Hippocampal formation (tissue), 2 donors: ENCODE data around the gene RNF168.
A peak's percentile ranks its signal among the peaks of the same experiment; 100 is the strongest.
"Not testable (repeated sequence)": the region's sequence is repeated elsewhere in the genome, so short reads cannot be mapped to it uniquely, and the experiment has no call there.

Source experiments
- DNase-seq, 2 donors: peaks; one replicate each; lab custom pipeline; 2025; lab: John Stamatoyannopoulos, UW

Gene RNF168

DNA sequence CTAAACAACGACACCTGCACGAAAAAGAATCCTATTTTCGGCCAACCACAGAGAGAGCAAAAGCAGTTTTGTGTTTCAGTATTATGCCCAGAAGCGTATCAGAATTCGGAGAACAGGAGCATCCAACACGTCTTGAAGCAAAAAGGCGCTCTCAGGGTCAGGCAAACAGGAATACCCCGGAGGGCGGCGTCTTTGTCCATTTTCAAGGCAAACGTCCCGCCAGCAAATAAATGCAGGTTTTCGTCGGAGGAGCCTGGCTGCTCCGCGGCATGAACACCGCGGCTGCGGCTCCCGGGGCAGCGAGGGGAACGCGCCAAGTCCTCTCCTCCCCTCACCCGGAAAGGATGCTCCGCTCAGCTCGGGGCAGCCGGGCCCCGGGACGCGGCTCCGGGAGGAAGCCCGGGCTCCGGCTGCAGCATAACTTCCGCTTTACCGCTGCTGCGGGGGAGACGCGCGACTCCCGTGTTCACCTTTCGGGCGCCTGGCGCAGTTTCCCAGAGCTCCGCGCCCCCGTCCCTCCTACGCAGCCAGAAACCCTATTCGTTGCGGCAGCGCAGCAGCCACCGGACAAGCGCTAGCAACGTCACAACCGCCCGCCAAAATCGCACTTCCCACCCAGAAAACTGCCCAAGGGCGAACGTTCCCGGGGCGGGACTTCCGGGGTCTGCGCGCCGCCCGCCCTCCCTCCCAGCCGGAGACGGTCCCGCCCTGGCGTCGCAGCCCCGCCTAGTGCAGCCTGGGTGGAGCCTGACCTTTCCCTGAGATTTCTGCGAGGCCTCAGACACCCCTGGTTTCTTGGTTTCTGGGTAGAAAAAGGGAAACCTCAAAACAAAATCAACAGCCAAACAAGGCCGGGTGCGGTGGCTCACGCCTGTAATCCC is at the start of gene RNF168:
Gene RNF168, minus strand, starts transcription at position 573 of the 881 bp plus-strand sequence. CDS start 595 bp downstream, outside the sequence.
- DNase-seq = peak; percentile 91 to 93

DNA sequence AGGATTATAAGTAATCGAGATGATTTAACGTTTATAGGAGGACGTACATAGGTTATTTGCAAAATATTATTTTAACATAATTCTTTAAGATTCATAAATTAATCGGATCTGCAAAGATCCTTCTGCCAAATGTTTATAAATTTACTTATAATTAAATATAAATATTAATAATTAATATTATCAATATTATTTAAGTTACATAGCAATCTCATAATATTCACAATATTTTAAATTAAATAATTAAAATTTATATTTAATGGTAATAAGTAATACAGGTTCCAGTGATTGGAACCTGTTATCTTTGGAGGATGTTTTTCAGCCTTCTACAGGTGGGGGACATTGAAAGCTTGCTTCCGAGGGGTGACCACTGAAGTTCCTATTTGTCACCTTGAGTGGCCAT is 48.7 kb upstream of the RNF168 start:
- no peak for DNase-seq

GRCh38 chr3:196550172-196550571 is 46.6 kb upstream of the RNF168 start:
- DNase-seq = not testable (repeated sequence)

DNA sequence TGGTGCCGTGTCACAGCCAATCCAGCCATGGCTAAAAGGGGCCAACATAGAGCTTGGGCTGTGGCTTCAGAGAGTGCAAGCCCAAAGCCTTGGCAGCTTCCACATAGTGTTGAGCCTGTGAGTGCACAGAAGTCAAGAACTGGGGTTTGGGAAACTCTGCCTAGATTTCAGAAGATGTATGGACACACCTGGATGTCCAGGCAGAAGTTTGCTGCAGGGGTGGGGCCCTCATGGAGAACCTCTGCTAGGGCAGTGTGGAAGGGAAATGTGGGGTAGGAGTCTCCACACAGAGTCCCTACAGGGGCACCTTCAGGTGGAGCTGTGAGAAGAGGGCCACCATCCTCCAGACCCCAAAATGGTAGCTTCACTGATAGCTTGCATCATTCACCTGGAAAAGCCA is 45.7 kb upstream of the RNF168 start:
- not testable (repeated sequence) for DNase-seq

GRCh38 chr3:196547067-196547466 is 43.5 kb upstream of the RNF168 start:
- no peak for DNase-seq

DNA sequence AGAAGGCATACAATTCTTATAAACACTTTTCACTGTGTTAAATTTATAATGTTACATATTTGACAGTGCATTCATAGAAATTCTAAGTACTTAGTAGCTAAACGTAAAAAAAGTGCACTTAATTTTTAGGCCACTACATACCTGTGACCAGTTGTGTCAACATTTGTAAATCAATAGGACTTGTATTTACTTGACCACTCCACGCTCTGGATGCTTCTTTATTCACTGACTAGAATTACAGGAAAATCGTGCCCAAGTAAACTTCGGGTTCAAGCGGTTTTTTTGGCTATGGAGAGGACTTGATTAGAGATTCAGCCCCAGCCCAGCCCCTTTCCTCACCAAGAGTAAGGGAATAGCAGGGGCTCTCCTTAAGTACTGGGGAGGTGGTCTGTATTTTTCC is 43.0 kb upstream of the RNF168 start:
- DNase-seq = no peak

- DNase-seq = no peak
These were observed 41.0 kb upstream of the RNF168 start for GRCh38 chr3:196544491-196544992.

- no peak for DNase-seq
These were observed 38.3 kb upstream of the RNF168 start for GRCh38 chr3:196541684-196542445.

- no peak for DNase-seq
These were observed 33.9 kb upstream of the RNF168 start for GRCh38 chr3:196537319-196537984.

GRCh38 chr3:196533260-196533681 is 29.7 kb upstream of the RNF168 start:
- DNase-seq = no peak

GRCh38 chr3:196531418-196531817 is 27.9 kb upstream of the RNF168 start:
- no peak for DNase-seq

DNA sequence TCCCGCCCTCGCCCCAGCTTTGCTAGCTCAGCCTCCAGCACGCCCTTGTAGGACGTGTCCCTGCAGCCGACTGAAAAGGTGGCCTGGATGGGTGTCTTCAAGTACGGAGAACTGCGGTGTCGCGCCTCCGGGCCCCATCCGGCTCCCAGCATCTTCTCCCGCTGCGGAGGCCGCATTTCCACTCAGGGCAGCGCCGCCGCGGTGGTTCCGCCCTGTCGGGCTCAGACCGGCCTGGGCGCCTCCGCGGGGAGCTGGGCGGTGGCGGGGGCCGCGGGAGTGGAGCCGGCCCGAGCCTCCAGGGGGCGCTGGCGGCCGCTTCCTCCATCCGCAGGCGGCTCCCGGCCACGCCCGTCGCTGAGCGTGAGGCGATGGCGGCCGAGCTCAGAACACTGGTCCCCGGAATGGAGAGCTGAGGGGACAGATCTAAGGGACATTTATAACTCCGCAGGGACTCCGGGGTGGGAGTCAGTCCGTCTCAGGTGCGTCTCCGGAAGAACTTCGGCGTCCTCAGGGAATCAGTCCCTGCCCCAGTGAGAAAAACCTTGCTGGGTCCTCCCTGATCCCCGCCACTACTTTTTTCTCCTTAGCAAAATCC is 25.2 kb upstream of the RNF168 start:
- peak; percentile 19 to 54 for DNase-seq

DNA sequence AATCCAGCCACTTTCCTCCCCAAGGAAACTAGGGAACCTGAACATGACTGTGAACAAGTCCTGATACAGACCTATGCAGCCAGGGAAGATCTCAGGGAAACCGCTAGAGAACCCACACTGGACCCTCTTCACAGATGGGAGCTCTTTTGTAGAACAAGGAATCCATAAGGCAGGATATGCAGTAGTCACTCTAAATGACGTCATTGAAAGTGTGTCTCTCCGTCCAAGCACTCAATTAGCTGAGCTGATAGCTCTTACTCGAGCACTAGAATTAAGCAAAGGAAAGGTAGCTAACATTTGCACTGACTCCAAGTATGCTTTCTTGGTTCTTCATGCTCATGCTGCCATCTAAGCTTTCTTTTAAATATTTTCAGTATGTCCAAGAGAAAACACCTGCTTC is 21.6 kb upstream of the RNF168 start:
- no peak for DNase-seq

- no peak for DNase-seq
These were observed 21.0 kb upstream of the RNF168 start for GRCh38 chr3:196524527-196524926.

DNA sequence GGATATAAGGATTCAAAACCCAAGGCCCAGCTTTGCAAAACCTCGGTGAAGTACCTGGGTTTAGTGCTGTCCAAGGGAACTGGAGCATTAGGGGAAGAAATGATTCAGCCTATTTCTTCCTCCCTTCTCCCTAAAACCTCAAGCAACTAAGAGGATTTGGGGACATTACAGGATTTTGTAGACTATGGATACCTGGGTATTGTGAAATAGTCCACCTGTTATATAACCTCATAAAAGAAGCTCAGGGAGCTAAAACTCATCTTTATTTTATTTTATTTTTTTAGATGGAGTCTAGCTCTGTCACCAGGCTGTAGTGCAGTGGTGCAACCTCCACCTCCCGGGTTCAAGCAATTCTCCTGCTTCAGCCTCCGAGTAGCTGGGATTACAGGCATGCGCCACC is 20.3 kb upstream of the RNF168 start:
- DNase-seq = no peak

GRCh38 chr3:196521291-196521690 is 17.7 kb upstream of the RNF168 start:
- not testable (repeated sequence) for DNase-seq

GRCh38 chr3:196519718-196520082 is 16.1 kb upstream of the RNF168 start:
- DNase-seq = no peak

DNA sequence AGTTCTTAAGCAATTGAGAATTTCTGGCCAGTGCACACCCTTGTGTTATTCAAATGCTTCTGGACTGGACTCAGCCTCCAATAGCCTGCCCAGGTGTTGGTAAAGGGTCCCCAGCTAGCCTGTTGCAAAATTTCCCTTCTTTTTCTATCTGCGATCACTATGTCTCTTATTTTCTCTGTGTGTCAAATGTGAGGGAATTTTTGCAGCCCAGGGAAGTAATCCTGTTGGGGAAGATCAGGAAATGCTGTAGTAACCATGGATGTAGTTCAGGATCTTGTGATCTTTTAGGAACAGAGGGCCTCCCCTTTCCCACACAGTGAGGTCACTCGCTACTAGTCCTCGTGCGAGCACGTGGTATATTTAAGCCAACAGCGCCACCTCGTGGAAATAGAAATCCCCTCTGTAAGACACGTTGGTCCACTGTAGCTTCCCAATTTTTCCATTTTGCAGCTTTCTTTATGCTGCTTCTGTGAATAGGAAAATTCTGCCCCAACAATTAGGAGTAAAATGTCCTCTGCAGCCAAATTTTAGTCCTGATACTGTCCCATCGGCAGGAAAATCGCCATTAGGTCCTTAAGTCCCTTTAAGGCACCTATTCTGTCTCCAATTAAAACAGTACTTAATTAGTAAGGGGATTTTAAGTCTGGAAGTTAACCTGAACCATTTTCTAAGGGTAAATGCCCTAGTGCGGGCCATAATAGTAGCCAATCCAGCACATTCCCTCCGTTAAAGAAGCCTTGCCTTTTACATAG is 15.6 kb upstream of the RNF168 start:
- DNase-seq = no peak

DNA sequence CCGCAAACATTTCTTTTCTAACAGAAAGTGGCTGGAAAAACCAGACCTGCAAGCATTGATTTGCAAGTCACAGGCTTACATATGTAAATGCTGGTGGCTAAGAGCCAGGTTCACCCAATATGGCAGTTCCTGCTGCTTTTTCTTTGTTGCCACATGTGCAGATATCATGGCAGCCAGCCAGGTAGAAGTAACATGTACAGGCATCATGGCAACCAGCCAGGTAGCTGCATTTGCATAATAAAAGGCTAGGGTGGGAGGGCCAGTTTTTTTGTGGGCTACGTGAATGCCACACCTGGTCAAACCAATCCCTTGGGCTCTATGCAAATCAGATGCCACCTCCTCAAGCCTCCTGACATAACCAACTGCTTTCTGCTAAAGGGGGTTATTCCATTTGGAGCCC is 14.4 kb upstream of the RNF168 start:
- DNase-seq = no peak

GRCh38 chr3:196517162-196517800 is 13.7 kb upstream of the RNF168 start:
- DNase-seq = no peak
